ENCODE results near the gene DAD1.

Gene DAD1

DNA sequence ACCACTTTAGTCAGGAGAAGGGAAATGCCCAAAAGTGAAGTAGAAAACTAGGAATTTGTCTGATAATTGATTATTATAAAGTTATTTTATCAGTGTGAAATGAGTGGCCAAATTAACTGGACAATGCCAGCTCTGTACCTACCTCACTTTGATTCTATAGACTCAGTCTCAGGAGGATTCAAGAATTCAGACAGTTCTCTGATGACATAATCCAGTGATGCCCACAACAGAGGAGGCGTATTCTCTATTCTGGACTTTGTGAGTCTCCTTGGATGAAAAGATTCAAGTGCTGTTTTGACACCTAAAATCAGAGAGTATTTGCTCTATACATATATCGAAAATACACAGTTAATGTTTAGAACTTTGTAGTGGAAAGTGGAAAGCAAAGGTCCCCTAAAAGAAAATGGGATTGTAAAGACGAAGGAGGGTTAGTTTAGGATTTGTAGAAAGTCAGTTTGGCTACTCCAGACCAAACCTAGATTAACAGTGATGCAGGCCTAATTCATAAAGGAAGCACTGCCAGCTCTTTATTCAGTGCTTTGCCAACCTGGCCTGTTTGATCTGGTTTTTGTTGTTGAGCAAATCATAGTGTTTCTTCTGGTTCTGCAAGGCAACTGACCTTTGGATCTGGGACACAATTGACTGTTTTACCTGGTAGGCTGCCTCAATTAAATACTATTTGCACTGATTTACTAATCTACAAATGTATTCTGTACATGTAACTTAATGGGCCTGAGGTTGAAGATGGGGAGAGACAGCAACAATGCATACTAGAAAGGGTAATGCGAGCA, 67.4 kb downstream of the DAD1 start:
- Histone ChIP-seq H3K4me1 (ENCODE audit: control insufficient read depth in 2 of 2, insufficient read depth in 1 of 2, low read depth in 1 of 2, low read length in 2 of 2) (peaks cover 7 to 23% of the 10 kb centered on the region in 2 donors), H4K91ac (ENCODE audit: low read depth, low read length, poor library complexity) (no peak overlapping the region), H3K23ac (ENCODE audit: low read depth, low read length, poor library complexity) (no peak overlapping the region), H2AFZ (ENCODE audit: low read length) (no peak overlapping the region), H3K27ac (replicated peaks; ENCODE audit: low read length) (no peak overlapping the region), H3K4ac (ENCODE audit: low read length) (no peak overlapping the region), H4K8ac (ENCODE audit: low read depth, low read length) (no peak overlapping the region), H2BK15ac (ENCODE audit: low read length) (no peak overlapping the region), H2BK5ac (ENCODE audit: low read length) (no peak overlapping the region), H3K18ac (ENCODE audit: low read length) (no peak overlapping the region), H2BK120ac (ENCODE audit: low read depth, low read length) (no peak overlapping the region), H2BK12ac (ENCODE audit: low read length) (no peak overlapping the region), H3K4me2 (ENCODE audit: insufficient read depth, low read length, poor library complexity, severe bottlenecking) (no peak overlapping the region), H3K27me3 (ENCODE audit: control insufficient read depth in 3 of 3, insufficient read depth in 3 of 3, low read depth in 1 of 3, low read length in 3 of 3) (no peaks in the 10 kb centered on the region), H3K14ac (ENCODE audit: low read length) (no peak overlapping the region), H3K9me3 (replicated peaks in 1 of 2; ENCODE audit: control insufficient read depth in 2 of 2, insufficient read depth in 1 of 2, low read depth in 1 of 2, low read length in 2 of 2) (no peaks in the 10 kb centered on the region), H3K9ac (ENCODE audit: low read depth, low read length, poor library complexity) (no peak overlapping the region), H3K79me1 (ENCODE audit: low read depth, low read length) (no peaks in the 10 kb centered on the region), H3K4me3 (ENCODE audit: low read length in 2 of 2) (no peak overlapping the region), H3K36me3 (replicated peaks in 1 of 2; ENCODE audit: control insufficient read depth in 2 of 2, insufficient read depth in 2 of 2, low read length in 2 of 2) (no peaks in the 10 kb centered on the region), H2AK5ac (ENCODE audit: low read depth, low read length) (no peak overlapping the region)
- no CpG with 5 or more reads among the region's 4 CpGs for WGBS, 2 donors (ENCODE audit: extremely low coverage in 2 of 2, insufficient read length in 2 of 2, insufficient replicate concordance in 1 of 2)
- no peak for DNase-seq (ENCODE audit: low spot score)

DNA sequence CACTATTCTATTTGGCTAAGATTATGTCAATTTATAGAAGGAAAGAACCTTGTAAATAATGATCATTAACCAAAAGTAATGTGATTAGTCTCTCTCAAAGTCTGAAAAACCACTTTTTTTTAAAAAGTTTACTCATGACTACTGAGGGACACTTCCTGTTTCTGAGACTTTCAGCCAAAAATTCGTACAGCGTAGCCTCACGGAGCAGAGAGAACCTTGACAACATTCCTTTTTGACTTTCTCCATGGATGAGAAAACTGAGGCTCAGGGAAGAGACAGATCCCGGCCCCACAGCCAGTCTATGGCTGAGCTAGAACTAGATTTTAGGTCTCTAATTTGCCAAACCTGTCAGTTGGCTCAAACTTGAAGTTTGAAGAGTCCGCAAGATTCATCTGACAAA, 68.2 kb downstream of the DAD1 start:
- Histone ChIP-seq H3K36me3 (replicated peaks in 1 of 2; ENCODE audit: control insufficient read depth in 2 of 2, insufficient read depth in 2 of 2, low read length in 2 of 2) (no peaks in the 10 kb centered on the region), H2BK12ac (ENCODE audit: low read length) (no peak overlapping the region), H3K4me2 (ENCODE audit: insufficient read depth, low read length, poor library complexity, severe bottlenecking) (no peak overlapping the region), H2AFZ (ENCODE audit: low read length) (no peak overlapping the region), H2AK5ac (ENCODE audit: low read depth, low read length) (no peak overlapping the region), H3K18ac (ENCODE audit: low read length) (no peak overlapping the region), H2BK120ac (ENCODE audit: low read depth, low read length) (no peak overlapping the region), H3K23ac (ENCODE audit: low read depth, low read length, poor library complexity) (no peak overlapping the region), H3K4ac (ENCODE audit: low read length) (no peak overlapping the region), H3K4me3 (ENCODE audit: low read length in 2 of 2) (no peak overlapping the region), H2BK15ac (ENCODE audit: low read length) (no peak overlapping the region), H3K79me1 (ENCODE audit: low read depth, low read length) (no peaks in the 10 kb centered on the region), H3K27ac (replicated peaks; ENCODE audit: low read length) (no peak overlapping the region), H3K9me3 (replicated peaks in 1 of 2; ENCODE audit: control insufficient read depth in 2 of 2, insufficient read depth in 1 of 2, low read depth in 1 of 2, low read length in 2 of 2) (no peaks in the 10 kb centered on the region), H3K14ac (ENCODE audit: low read length) (no peak overlapping the region), H4K91ac (ENCODE audit: low read depth, low read length, poor library complexity) (no peak overlapping the region), H3K4me1 (ENCODE audit: control insufficient read depth in 2 of 2, insufficient read depth in 1 of 2, low read depth in 1 of 2, low read length in 2 of 2) (peaks cover 7 to 18% of the 10 kb centered on the region in 2 donors), H3K9ac (ENCODE audit: low read depth, low read length, poor library complexity) (no peak overlapping the region), H4K8ac (ENCODE audit: low read depth, low read length) (no peak overlapping the region), H2BK5ac (ENCODE audit: low read length) (no peak overlapping the region), H3K27me3 (ENCODE audit: control insufficient read depth in 3 of 3, insufficient read depth in 3 of 3, low read depth in 1 of 3, low read length in 3 of 3) (no peaks in the 10 kb centered on the region)
- no peak for DNase-seq (ENCODE audit: low spot score)
- WGBS, 2 donors (ENCODE audit: extremely low coverage in 2 of 2, insufficient read length in 2 of 2, insufficient replicate concordance in 1 of 2), result no CpG with 5 or more reads among the region's 5 CpGs

DNA sequence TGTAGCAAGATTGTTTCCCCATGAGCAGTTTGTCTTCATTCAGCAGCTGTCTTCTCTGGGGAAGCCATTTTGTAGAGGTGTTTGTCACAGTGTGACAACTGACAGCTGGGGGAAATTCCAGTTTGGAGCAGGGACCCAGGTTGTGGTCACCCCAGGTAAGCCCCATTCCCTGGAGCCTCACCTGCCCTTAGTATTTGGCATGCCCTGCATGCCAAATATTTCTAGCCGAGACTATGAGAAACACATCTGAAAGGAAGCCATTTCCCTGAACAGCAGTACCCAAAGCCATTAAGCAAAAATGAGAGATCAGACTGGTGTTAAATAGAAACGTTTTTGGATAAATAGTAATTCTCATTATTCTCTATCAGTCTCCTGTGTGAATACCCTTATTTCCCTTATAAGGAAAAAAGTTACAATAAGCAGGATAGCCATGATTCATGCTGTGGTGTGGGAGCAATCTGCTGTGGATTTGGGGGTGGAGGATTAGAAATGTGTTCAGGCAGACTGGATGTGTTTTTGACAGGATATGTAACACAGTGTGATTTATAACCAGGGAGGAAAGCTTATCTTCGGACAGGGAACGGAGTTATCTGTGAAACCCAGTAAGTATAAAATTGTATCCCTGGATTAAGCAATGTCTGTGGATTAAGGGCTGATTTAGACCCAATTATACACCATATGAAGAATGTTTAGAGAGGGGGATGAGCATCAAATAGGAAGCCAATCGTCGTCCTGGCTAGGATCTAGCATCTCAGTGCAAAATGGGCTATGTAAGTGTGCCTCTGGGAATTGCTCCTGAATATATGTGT, 68.9 kb downstream of the DAD1 start:
- Histone ChIP-seq H3K4me1 (ENCODE audit: control insufficient read depth in 2 of 2, insufficient read depth in 1 of 2, low read depth in 1 of 2, low read length in 2 of 2) (peaks cover 7 to 20% of the 10 kb centered on the region in 2 donors), H3K23ac (ENCODE audit: low read depth, low read length, poor library complexity) (no peak overlapping the region), H3K79me1 (ENCODE audit: low read depth, low read length) (no peaks in the 10 kb centered on the region), H3K27me3 (ENCODE audit: control insufficient read depth in 3 of 3, insufficient read depth in 3 of 3, low read depth in 1 of 3, low read length in 3 of 3) (no peaks in the 10 kb centered on the region), H3K4ac (ENCODE audit: low read length) (no peak overlapping the region), H2BK12ac (ENCODE audit: low read length) (no peak overlapping the region), H3K9ac (ENCODE audit: low read depth, low read length, poor library complexity) (no peak overlapping the region), H2AK5ac (ENCODE audit: low read depth, low read length) (no peak overlapping the region), H4K91ac (ENCODE audit: low read depth, low read length, poor library complexity) (no peak overlapping the region), H3K4me3 (ENCODE audit: low read length in 2 of 2) (no peak overlapping the region), H3K14ac (ENCODE audit: low read length) (no peak overlapping the region), H2AFZ (ENCODE audit: low read length) (peak overlapping the region; percentile 57), H3K18ac (ENCODE audit: low read length) (no peak overlapping the region), H4K8ac (ENCODE audit: low read depth, low read length) (no peak overlapping the region), H2BK120ac (ENCODE audit: low read depth, low read length) (no peak overlapping the region), H3K27ac (replicated peaks; ENCODE audit: low read length) (no peak overlapping the region), H2BK5ac (ENCODE audit: low read length) (no peak overlapping the region), H3K36me3 (replicated peaks in 1 of 2; ENCODE audit: control insufficient read depth in 2 of 2, insufficient read depth in 2 of 2, low read length in 2 of 2) (no peaks in the 10 kb centered on the region), H3K9me3 (replicated peaks in 1 of 2; ENCODE audit: control insufficient read depth in 2 of 2, insufficient read depth in 1 of 2, low read depth in 1 of 2, low read length in 2 of 2) (no peaks in the 10 kb centered on the region), H3K4me2 (ENCODE audit: insufficient read depth, low read length, poor library complexity, severe bottlenecking) (no peak overlapping the region), H2BK15ac (ENCODE audit: low read length) (no peak overlapping the region)
- no peak for DNase-seq (ENCODE audit: low spot score)
- WGBS, 2 donors (ENCODE audit: extremely low coverage in 2 of 2, insufficient read length in 2 of 2, insufficient replicate concordance in 1 of 2), result no CpG with 5 or more reads among the region's 6 CpGs

DNA sequence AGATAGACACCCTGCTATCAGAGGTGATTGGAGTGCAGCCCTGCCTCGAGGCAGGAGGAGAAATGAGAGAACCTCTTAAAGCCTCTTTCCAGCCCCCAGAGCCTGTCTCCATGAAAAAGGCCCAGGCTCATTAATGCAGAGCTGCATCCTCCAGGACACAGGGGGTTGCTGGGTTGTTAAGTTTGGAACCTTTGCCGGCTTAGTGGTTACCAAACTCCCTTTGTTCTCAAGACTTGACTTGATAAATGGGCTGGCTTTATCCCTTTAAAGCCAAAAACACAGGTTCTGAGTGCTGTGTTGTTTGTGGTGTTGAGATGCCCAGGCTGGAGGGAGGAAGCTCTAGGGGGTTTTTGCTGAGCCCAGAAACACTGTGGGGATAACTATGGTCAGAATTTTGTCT, 71.0 kb downstream of the DAD1 start:
- Histone ChIP-seq H3K36me3 (replicated peaks in 1 of 2; ENCODE audit: control insufficient read depth in 2 of 2, insufficient read depth in 2 of 2, low read length in 2 of 2) (no peaks in the 10 kb centered on the region), H3K79me1 (ENCODE audit: low read depth, low read length) (no peaks in the 10 kb centered on the region), H4K91ac (ENCODE audit: low read depth, low read length, poor library complexity) (no peak overlapping the region), H3K18ac (ENCODE audit: low read length) (no peak overlapping the region), H3K4me2 (ENCODE audit: insufficient read depth, low read length, poor library complexity, severe bottlenecking) (no peak overlapping the region), H3K4me3 (ENCODE audit: low read length in 2 of 2) (no peak overlapping the region), H3K14ac (ENCODE audit: low read length) (no peak overlapping the region), H2BK120ac (ENCODE audit: low read depth, low read length) (no peak overlapping the region), H3K27me3 (ENCODE audit: control insufficient read depth in 3 of 3, insufficient read depth in 3 of 3, low read depth in 1 of 3, low read length in 3 of 3) (no peaks in the 10 kb centered on the region), H3K4ac (ENCODE audit: low read length) (no peak overlapping the region), H3K27ac (replicated peaks; ENCODE audit: low read length) (peak overlapping the region; percentile 23), H2AFZ (ENCODE audit: low read length) (peak overlapping the region; percentile 75), H3K9ac (ENCODE audit: low read depth, low read length, poor library complexity) (no peak overlapping the region), H2AK5ac (ENCODE audit: low read depth, low read length) (no peak overlapping the region), H2BK12ac (ENCODE audit: low read length) (no peak overlapping the region), H3K9me3 (replicated peaks in 1 of 2; ENCODE audit: control insufficient read depth in 2 of 2, insufficient read depth in 1 of 2, low read depth in 1 of 2, low read length in 2 of 2) (no peaks in the 10 kb centered on the region), H2BK15ac (ENCODE audit: low read length) (no peak overlapping the region), H4K8ac (ENCODE audit: low read depth, low read length) (no peak overlapping the region), H3K23ac (ENCODE audit: low read depth, low read length, poor library complexity) (no peak overlapping the region), H2BK5ac (ENCODE audit: low read length) (no peak overlapping the region), H3K4me1 (ENCODE audit: control insufficient read depth in 2 of 2, insufficient read depth in 1 of 2, low read depth in 1 of 2, low read length in 2 of 2) (peaks cover 7 to 30% of the 10 kb centered on the region in 2 donors)
- DNase-seq (ENCODE audit: low spot score), result peak; percentile 8
- WGBS, 2 donors (ENCODE audit: extremely low coverage in 2 of 2, insufficient read length in 2 of 2, insufficient replicate concordance in 1 of 2), result no CpG with 5 or more reads among the region's 2 CpGs
